Activated CD8-positive, alpha-beta T cell treated with anti-CD3 and anti-CD28 coated beads for 36 hours (primary cell): ENCODE results near the gene GAS6. TPM values are rescaled to one million over a fixed set of nuclear protein-coding genes. Genes with fewer than 3 reads are reported as not detected.

Experiments used
- ATAC-seq: fragments of 200-7000 bp; cut with Tn5 transposase; one replicate; pipeline ENCODE4 v1.10.0; 2021; ENCODE audit warnings: mild to moderate bottlenecking, moderate library complexity
- CTCF ChIA-PET: fragments of 350-600 bp; sonication (Branson Sonifier 250); formaldehyde crosslinking; loops from one replicate; lab custom pipeline; 2021; ENCODE audit warnings: antibody characterized with exemption; lab: Charles Lee
- POLR2A ChIA-PET: fragments of 350-600 bp; sonication (Branson Sonifier 250); formaldehyde crosslinking; loops from one replicate; lab custom pipeline; 2021; ENCODE audit warnings: antibody characterized with exemption; lab: Charles Lee
- DNase-seq: peaks from one replicate; pipeline ENCODE4 v3.0.0-alpha.2; 2020
- H3K27ac Mint-ChIP-seq: one replicate; pipeline ENCODE4 v1.8.0; 2021; ENCODE audit warnings: mild to moderate bottlenecking, mixed read lengths
- H3K27me3 Mint-ChIP-seq: one replicate; pipeline ENCODE4 v1.8.0; 2021; ENCODE audit warnings: mixed read lengths
- H3K36me3 Mint-ChIP-seq: one replicate; pipeline ENCODE4 v1.8.0; 2021; ENCODE audit warnings: low read depth, mixed read lengths
- H3K4me1 Mint-ChIP-seq: one replicate; pipeline ENCODE4 v1.8.0; 2021; ENCODE audit warnings: low read depth, mixed read lengths
- H3K4me3 Mint-ChIP-seq: one replicate; pipeline ENCODE4 v1.8.0; 2021; ENCODE audit warnings: mild to moderate bottlenecking, moderate library complexity, mixed read lengths
- H3K9me3 Mint-ChIP-seq: one replicate; pipeline ENCODE4 v1.8.0; 2021; ENCODE audit warnings: mixed read lengths
- CTCF ChIP-seq: fragments of 200-600 bp; IDR thresholded peaks from one replicate; pipeline ENCODE4 v1.8.0; 2022; ENCODE audit warnings: antibody characterized with exemption, mild to moderate bottlenecking
- intact Hi-C: fragments of 100-400 bp; cut with micrococcal nuclease; formaldehyde crosslinking; loops from one replicate; pipeline ENCODE4 v1.10.0; 2022
- total RNA-seq, 2 experiments: library from RNA; stranded (reverse); gene quantifications; one replicate each; pipeline ENCODE4 v1.2.3, GENCODE V29; 2021

The GAS6 gene
- total RNA-seq, 2 experiments from 2014 or later: 0.23 to 0.25 TPM

- ChIA-PET POLR2A (no interaction called here), CTCF (no interaction called here)
- no peak overlapping the region for H3K4me3 Mint-ChIP-seq
- H3K36me3 Mint-ChIP-seq: no peaks in the 10 kb centered on the region
- peaks cover 21% of the 10 kb centered on the region for H3K4me1 Mint-ChIP-seq
- no peaks in the 10 kb centered on the region for H3K9me3 Mint-ChIP-seq
- no peaks in the 10 kb centered on the region for H3K27me3 Mint-ChIP-seq
- intact Hi-C loops: no loop called here
- ATAC-seq (no peak), DNase-seq (no peak)
- no peak for TF ChIP-seq CTCF
- H3K27ac Mint-ChIP-seq: no peak overlapping the region
These were observed 20.3 kb upstream of the GAS6 start for GRCh38 chr13:113883921-113884804.

GRCh38 chr13:113883314-113883811, 19.5 kb upstream of the GAS6 start:
- no peaks in the 10 kb centered on the region for H3K27me3 Mint-ChIP-seq
- ChIA-PET POLR2A (no interaction called here), CTCF (no interaction called here)
- intact Hi-C loops: no loop called here
- H3K4me1 Mint-ChIP-seq: peaks cover 21% of the 10 kb centered on the region
- H3K4me3 Mint-ChIP-seq: no peak overlapping the region
- no peak overlapping the region for H3K27ac Mint-ChIP-seq
- no peak for TF ChIP-seq CTCF
- H3K9me3 Mint-ChIP-seq: no peaks in the 10 kb centered on the region
- no peak for DNase-seq
- ATAC-seq: no peak
- H3K36me3 Mint-ChIP-seq: no peaks in the 10 kb centered on the region

- no peak for TF ChIP-seq CTCF
- POLR2A ChIA-PET: no interaction called here
- intact Hi-C loops: no loop called here
- Mint-ChIP-seq H3K4me1 (peaks cover 21% of the 10 kb centered on the region), H3K27me3 (no peaks in the 10 kb centered on the region), H3K27ac (no peak overlapping the region), H3K4me3 (no peak overlapping the region), H3K36me3 (no peaks in the 10 kb centered on the region), H3K9me3 (no peaks in the 10 kb centered on the region)
- DNase-seq (no peak), ATAC-seq (no peak)
- CTCF ChIA-PET: no interaction called here
These were observed 18.8 kb upstream of the GAS6 start for GRCh38 chr13:113882716-113883115.

- no peaks in the 10 kb centered on the region for H3K9me3 Mint-ChIP-seq
- intact Hi-C loops: no loop called here
- ChIA-PET POLR2A (no interaction called here), CTCF (no interaction called here)
- H3K4me3 Mint-ChIP-seq: no peak overlapping the region
- no peaks in the 10 kb centered on the region for H3K27me3 Mint-ChIP-seq
- peaks cover 21% of the 10 kb centered on the region for H3K4me1 Mint-ChIP-seq
- DNase-seq: no peak
- ATAC-seq: no peak
- H3K27ac Mint-ChIP-seq: no peak overlapping the region
- TF ChIP-seq CTCF: no peak
- H3K36me3 Mint-ChIP-seq: no peaks in the 10 kb centered on the region
These were observed 18.4 kb upstream of the GAS6 start for GRCh38 chr13:113882267-113882630.

- Mint-ChIP-seq H3K36me3 (no peaks in the 10 kb centered on the region), H3K9me3 (no peaks in the 10 kb centered on the region), H3K4me3 (no peak overlapping the region), H3K27ac (no peak overlapping the region), H3K27me3 (no peaks in the 10 kb centered on the region), H3K4me1 (peaks cover 24% of the 10 kb centered on the region)
- no peak for TF ChIP-seq CTCF
- ATAC-seq (peak; percentile 45), DNase-seq (no peak)
- intact Hi-C loops: no loop called here
- ChIA-PET CTCF (no interaction called here), POLR2A (no interaction called here)
These were observed 17.9 kb upstream of the GAS6 start for GRCh38 chr13:113881614-113882266.
